ENCODE results near the gene CHCHD10. TPM values are rescaled to one million over a fixed set of nuclear protein-coding genes. Genes with fewer than 3 reads are reported as not detected.

CHCHD10 gene
- total and polyA plus RNA-seq, 2 donors (not counting 1 experiment from before 2014, with no cell fraction given) = 54.0 to 124 TPM

DNA sequence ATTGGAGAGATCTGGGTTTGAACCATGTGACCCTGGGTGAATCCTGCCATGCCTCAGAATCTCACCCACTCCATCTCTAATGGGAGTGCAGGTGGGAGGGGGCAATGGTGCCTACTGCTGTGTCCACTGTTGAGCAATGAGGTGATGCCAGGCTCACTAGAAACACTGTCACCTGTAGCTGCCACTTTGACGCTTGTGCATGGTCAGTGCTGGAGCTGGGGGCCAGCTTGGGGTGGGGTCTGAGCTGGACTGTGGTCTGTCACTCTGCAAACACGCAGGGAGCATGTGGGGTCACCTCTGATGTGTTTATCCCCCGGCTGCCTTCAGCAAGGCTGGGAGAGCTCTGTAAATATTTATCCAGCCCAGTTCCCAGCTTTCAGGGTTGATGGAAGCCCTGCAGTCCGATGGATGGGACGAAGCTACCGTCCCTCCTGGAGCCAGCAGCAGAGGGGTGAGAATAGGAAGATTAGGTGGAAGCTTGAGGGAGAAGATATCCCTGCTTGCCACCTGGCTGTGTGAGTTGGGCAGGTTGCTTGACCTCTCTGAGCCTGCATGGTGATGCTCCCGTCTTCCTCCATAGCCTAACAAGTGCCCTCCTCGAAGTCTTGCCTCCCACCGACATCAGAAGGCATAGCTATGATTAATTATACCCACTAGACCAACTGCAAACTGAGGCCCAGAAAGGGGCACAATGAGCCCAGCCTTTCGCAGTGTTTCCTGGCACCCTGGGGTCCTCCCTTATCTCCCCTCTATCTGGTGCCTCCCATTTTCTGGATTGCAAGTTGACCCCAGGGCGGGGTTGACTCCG is 6.5 kb upstream of the CHCHD10 start:
- Histone ChIP-seq H3K4me1 (ENCODE audit: control insufficient read depth in 2 of 2, insufficient read depth in 2 of 2, low read length in 2 of 2) (peaks cover 29 to 41% of the 10 kb centered on the region in 2 donors), H3K36me3 (replicated peaks in 1 of 2; ENCODE audit: control extremely low read depth in 1 of 2, control insufficient read depth in 1 of 2, extremely low read depth in 1 of 2, insufficient read depth in 2 of 2, low read length in 1 of 2) (no peaks in the 10 kb centered on the region), H3K9me3 (ENCODE audit: control extremely low read depth in 1 of 3, control insufficient read depth in 2 of 3, insufficient read depth in 1 of 3, low read length in 2 of 3) (no peaks in the 10 kb centered on the region), H3K9ac (ENCODE audit: low read length) (no peak overlapping the region), H3K27me3 (replicated peaks in 1 of 4; ENCODE audit: control extremely low read depth in 1 of 4, control insufficient read depth in 3 of 4, insufficient read depth in 4 of 4, low read length in 3 of 4) (no peaks in the 10 kb centered on the region), H2AFZ (ENCODE audit: insufficient read depth, low read depth, low read length, poor library complexity, severe bottlenecking) (no peak overlapping the region), H3K79me2 (ENCODE audit: control insufficient read depth, insufficient read depth, low read length) (peaks cover 8% of the 10 kb centered on the region), H3K4me2 (replicated peaks; ENCODE audit: low read depth, low read length, poor library complexity, severe bottlenecking) (no peak overlapping the region), H4K20me1 (ENCODE audit: control insufficient read depth, insufficient read depth, low read length, poor library complexity, severe bottlenecking) (peaks cover 7% of the 10 kb centered on the region), H3K4me3 (ENCODE audit: control extremely low read depth in 1 of 5, extremely low read depth in 1 of 5, insufficient read depth in 1 of 5, low read depth in 2 of 5, low read length in 4 of 5) (no peak overlapping the region), H3K27ac (ENCODE audit: low read length in 2 of 2) (no peak overlapping the region)
- ATAC-seq (ENCODE audit: low read depth) (no peak), DNase-seq (no peak)
- H3K4me1 Mint-ChIP-seq = peaks cover 31% of the 10 kb centered on the region
- intact Hi-C loops (cut with micrococcal nuclease) = no loop called here
- TF ChIP-seq EZH2 (IDR thresholded peaks at IDR 0.05; ENCODE audit: borderline replicate concordance, insufficient read depth, low read depth, low read length, poor library complexity, severe bottlenecking) = no peak
- TF ChIP-seq, protein P1, sequence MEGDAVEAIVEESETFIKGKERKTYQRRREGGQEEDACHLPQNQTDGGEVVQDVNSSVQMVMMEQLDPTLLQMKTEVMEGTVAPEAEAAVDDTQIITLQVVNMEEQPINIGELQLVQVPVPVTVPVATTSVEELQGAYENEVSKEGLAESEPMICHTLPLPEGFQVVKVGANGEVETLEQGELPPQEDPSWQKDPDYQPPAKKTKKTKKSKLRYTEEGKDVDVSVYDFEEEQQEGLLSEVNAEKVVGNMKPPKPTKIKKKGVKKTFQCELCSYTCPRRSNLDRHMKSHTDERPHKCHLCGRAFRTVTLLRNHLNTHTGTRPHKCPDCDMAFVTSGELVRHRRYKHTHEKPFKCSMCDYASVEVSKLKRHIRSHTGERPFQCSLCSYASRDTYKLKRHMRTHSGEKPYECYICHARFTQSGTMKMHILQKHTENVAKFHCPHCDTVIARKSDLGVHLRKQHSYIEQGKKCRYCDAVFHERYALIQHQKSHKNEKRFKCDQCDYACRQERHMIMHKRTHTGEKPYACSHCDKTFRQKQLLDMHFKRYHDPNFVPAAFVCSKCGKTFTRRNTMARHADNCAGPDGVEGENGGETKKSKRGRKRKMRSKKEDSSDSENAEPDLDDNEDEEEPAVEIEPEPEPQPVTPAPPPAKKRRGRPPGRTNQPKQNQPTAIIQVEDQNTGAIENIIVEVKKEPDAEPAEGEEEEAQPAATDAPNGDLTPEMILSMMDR (IDR thresholded peaks at IDR 0.05) = no peak
- POLR2A ChIA-PET = interaction anchor here (0.6 to 14.3 kb wide), 6 partner anchors 14 to 89 kb away, joined by 3 to 174 read pairs (median 11); partner anchors contain the start of genes SLC2A11, VPREB3 and ZNF70
- H3K27ac Mint-ChIP-seq = peak overlapping the region; percentile 33
- peak overlapping the region; percentile 14 for H3K4me3 Mint-ChIP-seq
- CTCF ChIA-PET = interaction anchor here (0.9 to 2.0 kb wide), 8 partner anchors 15 to 83 kb away, joined by 3 to 15 read pairs (median 4); partner anchors contain the start of gene SLC2A11
- H3K27me3 Mint-ChIP-seq = no peaks in the 10 kb centered on the region
- WGBS (ENCODE audit: insufficient coverage) = 89% methylated on average over 11 of the region's 12 CpGs
- no peaks in the 10 kb centered on the region for H3K9me3 Mint-ChIP-seq (ENCODE audit: insufficient read depth)
